HG03442 (cell line): ENCODE data around the gene TAS1R2.
"Not testable (repeated sequence)": the region's sequence is repeated elsewhere in the genome, so short reads cannot be mapped to it uniquely, and the experiment has no call there.

Experiments
- ATAC-seq: cut with Tn5 transposase; IDR thresholded peaks from one replicate; pipeline ENCODE4 v1.9.1; 2021; ENCODE audit warnings: mild to moderate bottlenecking, moderate library complexity; ENCODE audit not compliant: unreplicated experiment

TAS1R2 gene

GRCh38 chr1:18884419-18884717 lies 24.9 kb upstream of the TAS1R2 start:
- no peak for ATAC-seq

- ATAC-seq: no peak
These were observed 24.4 kb upstream of the TAS1R2 start for GRCh38 chr1:18883636-18884418.

GRCh38 chr1:18883079-18883478 lies 23.6 kb upstream of the TAS1R2 start:
- no peak for ATAC-seq

- no peak for ATAC-seq
These were observed 23.0 kb upstream of the TAS1R2 start for GRCh38 chr1:18882486-18882885.

- no peak for ATAC-seq
These were observed 22.4 kb upstream of the TAS1R2 start for GRCh38 chr1:18881642-18882431.

- ATAC-seq: no peak
These were observed 21.7 kb upstream of the TAS1R2 start for GRCh38 chr1:18881164-18881563.

GRCh38 chr1:18880585-18880984 lies 21.1 kb upstream of the TAS1R2 start:
- no peak for ATAC-seq

GRCh38 chr1:18879791-18880309 lies 20.4 kb upstream of the TAS1R2 start:
- no peak for ATAC-seq

- no peak for ATAC-seq
These were observed 19.8 kb upstream of the TAS1R2 start for GRCh38 chr1:18879215-18879790.

- no peak for ATAC-seq
These were observed 19.2 kb upstream of the TAS1R2 start for GRCh38 chr1:18878538-18879214.

- ATAC-seq: no peak
These were observed 17.8 kb upstream of the TAS1R2 start for GRCh38 chr1:18877282-18877681.

GRCh38 chr1:18876210-18876609 lies 16.8 kb upstream of the TAS1R2 start:
- no peak for ATAC-seq

GRCh38 chr1:18875796-18876128 lies 16.3 kb upstream of the TAS1R2 start:
- ATAC-seq: no peak

- no peak for ATAC-seq
These were observed 15.8 kb upstream of the TAS1R2 start for GRCh38 chr1:18875107-18875795.

- no peak for ATAC-seq
These were observed 15.1 kb upstream of the TAS1R2 start for GRCh38 chr1:18874600-18874999.

- ATAC-seq: no peak
These were observed 14.6 kb upstream of the TAS1R2 start for GRCh38 chr1:18874036-18874435.

- no peak for ATAC-seq
These were observed 12.7 kb upstream of the TAS1R2 start for GRCh38 chr1:18872071-18872611.

GRCh38 chr1:18871401-18872070 lies 12.1 kb upstream of the TAS1R2 start:
- no peak for ATAC-seq

GRCh38 chr1:18870957-18871356 lies 11.5 kb upstream of the TAS1R2 start:
- ATAC-seq: no peak

GRCh38 chr1:18870595-18870865 lies 11.1 kb upstream of the TAS1R2 start:
- ATAC-seq: not testable (repeated sequence)
